Neural progenitor cell (in vitro differentiated cells): ENCODE measurements around the gene RHBDL1.

ENCODE experiments used
- EZH2 ChIP-seq: fragments of 200-600 bp; sonication (generic); IDR thresholded peaks from 2 replicates; pipeline ENCODE4 v1.6.1; 2017; ENCODE audit warnings: antibody characterized with exemption, mild to moderate bottlenecking, moderate library complexity
- TF ChIP-seq, protein P1 (sequence below): fragments of 200-600 bp; sonication (generic); IDR thresholded peaks from 2 replicates; pipeline ENCODE4 v1.5.1; 2017; ENCODE audit warnings: antibody characterized with exemption, mild to moderate bottlenecking

DNA sequence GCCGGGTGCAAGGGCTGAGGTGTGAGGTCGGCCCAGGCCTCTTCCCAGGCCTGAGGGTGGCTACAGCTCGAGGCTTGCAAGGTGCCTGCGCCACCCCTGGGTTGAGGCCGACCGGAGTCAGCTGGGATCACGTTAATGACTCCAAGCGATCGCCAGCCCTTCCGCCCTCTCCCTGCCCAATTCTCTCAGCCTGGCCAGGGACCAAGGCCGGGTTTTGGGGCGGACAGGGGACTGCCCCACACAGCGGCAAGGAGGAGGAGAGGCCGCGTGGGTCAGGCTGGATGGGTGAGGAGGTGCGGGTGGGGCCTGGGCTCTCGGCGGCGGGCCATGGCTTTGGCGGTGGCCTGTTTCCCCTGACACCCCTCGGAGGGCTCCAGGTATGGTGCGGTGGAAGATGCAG lies 17.9 kb downstream of the RHBDL1 start:
- TF ChIP-seq, protein P1, sequence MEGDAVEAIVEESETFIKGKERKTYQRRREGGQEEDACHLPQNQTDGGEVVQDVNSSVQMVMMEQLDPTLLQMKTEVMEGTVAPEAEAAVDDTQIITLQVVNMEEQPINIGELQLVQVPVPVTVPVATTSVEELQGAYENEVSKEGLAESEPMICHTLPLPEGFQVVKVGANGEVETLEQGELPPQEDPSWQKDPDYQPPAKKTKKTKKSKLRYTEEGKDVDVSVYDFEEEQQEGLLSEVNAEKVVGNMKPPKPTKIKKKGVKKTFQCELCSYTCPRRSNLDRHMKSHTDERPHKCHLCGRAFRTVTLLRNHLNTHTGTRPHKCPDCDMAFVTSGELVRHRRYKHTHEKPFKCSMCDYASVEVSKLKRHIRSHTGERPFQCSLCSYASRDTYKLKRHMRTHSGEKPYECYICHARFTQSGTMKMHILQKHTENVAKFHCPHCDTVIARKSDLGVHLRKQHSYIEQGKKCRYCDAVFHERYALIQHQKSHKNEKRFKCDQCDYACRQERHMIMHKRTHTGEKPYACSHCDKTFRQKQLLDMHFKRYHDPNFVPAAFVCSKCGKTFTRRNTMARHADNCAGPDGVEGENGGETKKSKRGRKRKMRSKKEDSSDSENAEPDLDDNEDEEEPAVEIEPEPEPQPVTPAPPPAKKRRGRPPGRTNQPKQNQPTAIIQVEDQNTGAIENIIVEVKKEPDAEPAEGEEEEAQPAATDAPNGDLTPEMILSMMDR: no peak
- TF ChIP-seq EZH2: no peak
